COLO829 (cell line): Measurements from ENCODE around the gene PTPRN2.
"Not testable (repeated sequence)": the region's sequence is repeated elsewhere in the genome, so short reads cannot be mapped to it uniquely, and the experiment has no call there.

Experiments
- DNase-seq: peaks from one replicate; pipeline ENCODE4 v3.0.0; 2012; ENCODE audit warnings: low spot score

The PTPRN2 gene

GRCh38 chr7:158166386-158167340 lies 421.0 kb downstream of the PTPRN2 start:
- no peak for DNase-seq

GRCh38 chr7:158165711-158166110 lies 421.9 kb downstream of the PTPRN2 start:
- no peak for DNase-seq

GRCh38 chr7:158164101-158165095 lies 423.2 kb downstream of the PTPRN2 start:
- DNase-seq: no peak

DNA sequence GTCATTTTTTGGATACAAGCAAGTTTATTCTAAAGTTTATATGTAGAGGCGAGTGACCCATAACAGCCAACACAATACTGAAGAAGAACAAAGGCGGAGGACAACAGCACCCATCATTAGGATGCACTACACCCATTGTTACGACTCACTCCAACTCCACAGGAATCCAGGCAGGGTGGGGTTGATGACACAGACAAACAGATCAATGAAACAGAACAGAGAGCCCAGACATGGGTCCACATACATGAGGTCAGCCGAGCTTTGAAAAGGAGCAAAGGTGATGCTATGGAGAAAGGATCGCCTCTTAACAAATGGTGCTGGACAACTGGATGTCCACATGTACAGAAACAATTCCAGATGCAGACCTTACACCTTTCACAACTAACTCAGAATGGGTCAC lies 426.4 kb downstream of the PTPRN2 start:
- DNase-seq: no peak

DNA sequence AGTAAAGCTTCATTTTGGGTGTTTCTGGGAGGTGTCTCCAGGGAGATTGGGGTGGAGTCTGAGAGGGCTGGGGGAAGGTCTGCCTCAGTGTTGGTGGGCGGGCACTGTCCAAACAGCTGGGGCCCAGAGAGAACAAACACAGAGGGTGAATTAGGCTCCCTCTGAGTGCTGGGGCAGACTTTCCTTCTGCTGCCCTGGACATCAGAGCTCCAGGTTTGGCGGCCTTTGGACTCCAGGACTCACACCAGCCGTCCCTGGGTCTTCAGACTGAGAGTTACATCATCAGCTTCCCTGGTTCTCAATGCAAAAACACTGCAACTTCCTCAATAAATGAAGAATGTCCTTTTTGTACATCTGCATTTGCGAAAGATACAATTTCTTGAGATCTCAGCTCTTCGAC lies 427.4 kb downstream of the PTPRN2 start:
- no peak for DNase-seq

DNA sequence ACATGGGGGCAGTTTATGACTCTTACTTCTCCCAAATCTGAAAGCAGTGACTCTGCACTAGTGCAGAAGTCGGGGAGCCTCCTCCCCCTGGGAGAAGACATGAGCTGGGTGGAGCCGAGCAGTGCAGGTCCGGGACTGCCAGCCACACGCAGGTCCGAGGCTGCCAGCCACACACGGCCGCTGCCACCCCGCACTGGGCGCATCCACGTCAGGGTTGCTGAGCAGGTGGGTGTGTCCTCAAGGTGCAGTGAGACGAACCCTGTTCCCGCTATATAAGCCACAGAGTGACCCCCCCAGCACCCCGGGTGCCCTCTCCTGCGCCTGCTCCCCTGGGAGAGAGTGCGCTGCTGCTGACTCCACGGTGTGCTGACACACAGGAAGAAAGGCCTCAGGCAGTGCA lies 430.2 kb downstream of the PTPRN2 start:
- DNase-seq: no peak

DNA sequence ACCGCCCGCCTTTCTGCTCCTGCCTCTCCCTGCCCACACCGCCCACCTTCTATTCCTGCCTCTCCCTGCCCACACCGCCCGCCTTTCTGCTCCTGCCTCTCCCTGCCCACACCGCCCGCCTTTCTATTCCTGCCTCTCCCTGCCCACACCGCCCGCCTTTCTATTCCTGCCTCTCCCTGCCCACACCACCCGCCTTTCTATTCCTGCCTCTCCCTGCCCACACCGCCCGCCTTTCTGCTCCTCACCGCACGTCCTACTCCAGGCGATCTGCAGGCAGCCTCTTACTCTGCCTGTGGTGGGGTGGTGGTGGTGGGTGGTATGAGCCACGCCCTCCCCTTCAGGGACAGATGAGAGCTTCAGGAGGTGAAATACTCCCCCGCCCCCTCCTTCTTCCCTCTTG lies 436.4 kb downstream of the PTPRN2 start:
- not testable (repeated sequence) for DNase-seq

DNA sequence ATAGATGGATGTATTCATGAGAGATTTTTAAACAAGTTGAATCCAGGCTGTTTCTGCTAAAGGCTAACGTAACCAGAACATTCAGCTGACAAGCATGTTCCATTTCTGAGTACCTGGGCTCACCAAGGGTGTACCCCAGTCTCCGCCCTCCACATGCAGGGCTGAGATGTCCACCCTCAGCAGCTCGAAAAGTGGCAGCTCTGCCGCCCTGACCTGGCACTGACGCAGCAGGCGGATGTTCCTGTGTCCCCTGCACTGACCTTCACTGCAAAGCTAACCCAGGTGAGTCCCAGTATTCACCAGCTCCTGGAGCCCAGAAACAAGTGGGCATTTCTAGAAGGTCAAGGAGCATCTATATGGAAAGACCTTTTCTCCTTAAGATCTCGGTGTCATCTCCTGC lies 437.4 kb downstream of the PTPRN2 start:
- no peak for DNase-seq

- not testable (repeated sequence) for DNase-seq
Observed at GRCh38 chr7:158147431-158147830, 440.2 kb downstream of the PTPRN2 start.

GRCh38 chr7:158145370-158145769 lies 442.3 kb downstream of the PTPRN2 start:
- no peak for DNase-seq

- DNase-seq: no peak
Observed at GRCh38 chr7:158143196-158144120, 444.2 kb downstream of the PTPRN2 start.

- no peak for DNase-seq
Observed at GRCh38 chr7:158142657-158143056, 445.0 kb downstream of the PTPRN2 start.

DNA sequence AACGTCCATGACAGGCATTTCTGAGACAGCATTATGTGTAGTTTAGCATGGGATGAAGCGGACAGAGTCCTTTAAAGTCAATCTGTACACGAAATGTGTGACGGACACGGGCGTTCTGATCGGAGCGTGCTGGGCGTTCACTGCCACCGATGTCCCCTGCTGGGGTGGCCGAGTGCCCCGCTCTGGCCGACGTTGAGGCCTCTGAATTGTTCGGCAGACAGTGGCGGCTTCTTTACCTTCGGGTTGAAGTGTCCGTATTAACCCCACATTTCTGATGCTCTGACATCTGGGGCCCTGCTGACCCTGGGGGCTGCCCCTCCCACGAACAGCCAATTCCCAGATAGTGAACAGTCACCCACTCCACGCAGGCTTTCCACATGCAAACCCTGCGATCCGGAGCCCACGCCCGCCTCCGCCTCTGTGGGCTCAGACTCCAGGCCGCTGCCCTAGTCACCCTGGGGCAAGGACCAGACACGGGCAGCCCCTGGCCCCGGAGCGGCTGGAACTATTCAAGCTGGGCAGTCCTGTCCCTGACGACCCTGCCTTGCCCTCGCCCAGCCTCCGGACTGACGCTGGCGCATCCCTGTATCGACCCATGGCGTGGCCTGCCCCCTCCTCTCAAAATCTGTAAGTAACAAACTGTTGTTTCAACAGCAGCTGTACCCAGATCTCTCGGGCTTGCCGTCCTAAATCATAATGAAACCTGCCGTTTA lies 445.7 kb downstream of the PTPRN2 start:
- DNase-seq: no peak

DNA sequence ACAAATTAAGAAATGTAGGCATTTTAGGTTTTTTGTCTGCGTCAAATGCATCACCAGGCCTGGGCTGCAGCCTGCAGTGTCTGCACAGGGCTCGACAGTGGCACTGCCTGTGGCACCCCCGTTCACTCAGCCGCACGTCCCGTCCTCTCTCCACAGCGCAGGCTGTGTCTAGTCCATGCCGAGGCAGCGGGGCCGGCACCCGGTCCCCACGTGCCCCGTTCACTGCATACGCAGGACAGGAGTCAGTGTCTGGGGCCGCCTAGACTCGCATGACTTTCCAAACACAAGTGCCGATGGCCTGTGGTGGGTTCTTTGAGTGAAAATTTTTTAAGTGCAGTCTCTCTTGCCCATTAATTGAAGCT lies 446.4 kb downstream of the PTPRN2 start:
- no peak for DNase-seq

DNA sequence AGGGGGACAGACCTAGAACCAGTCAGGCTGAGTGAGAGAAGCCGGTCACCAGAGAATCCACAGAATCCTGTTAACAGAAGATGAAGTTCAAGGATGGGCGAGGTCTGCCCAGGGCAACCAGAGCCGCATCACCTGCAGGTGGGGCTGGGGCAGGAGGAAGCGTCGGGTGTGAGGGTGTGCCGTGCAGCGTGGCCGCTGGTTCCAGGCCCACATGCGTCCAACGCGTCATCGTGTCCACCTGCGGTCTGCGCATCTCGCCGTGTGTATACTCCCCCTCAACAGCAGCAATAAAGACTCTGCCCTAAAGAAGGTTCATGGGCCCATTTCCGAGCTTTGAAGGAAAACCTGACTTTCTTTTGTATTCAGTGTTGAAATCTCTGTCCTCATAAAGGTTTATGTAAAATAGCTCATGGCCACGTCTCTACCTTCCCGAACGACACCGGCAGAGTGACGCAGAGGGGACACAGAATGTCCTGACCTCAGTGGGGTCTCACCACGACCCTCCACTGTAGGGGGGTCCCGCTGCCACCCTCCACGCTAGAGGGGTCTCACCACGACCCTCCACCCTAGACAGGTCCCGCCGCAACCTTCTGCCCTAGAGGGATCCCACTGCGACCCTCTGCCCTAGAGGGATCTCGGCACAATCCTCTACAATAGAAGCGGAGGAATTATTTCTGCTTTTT lies 446.9 kb downstream of the PTPRN2 start:
- no peak for DNase-seq

GRCh38 chr7:158139499-158139898 lies 448.1 kb downstream of the PTPRN2 start:
- DNase-seq: no peak

DNA sequence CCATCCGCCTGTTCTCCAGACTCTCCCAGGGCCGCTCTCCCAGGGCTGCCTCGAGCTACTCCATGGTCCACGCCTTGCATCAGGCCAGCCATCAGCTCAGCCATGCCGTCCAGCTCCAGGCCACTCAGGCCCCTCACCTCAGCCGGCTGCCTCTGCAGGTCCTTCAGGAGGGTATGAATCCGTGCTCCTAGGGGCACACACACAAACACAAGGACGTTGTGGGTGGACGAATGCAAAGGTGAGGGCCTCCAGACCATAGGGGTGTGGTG lies 449.4 kb downstream of the PTPRN2 start:
- DNase-seq: no peak

- no peak for DNase-seq
Observed at GRCh38 chr7:158137516-158138328, 449.9 kb downstream of the PTPRN2 start.

GRCh38 chr7:158135931-158136330 lies 451.7 kb downstream of the PTPRN2 start:
- DNase-seq: no peak

DNA sequence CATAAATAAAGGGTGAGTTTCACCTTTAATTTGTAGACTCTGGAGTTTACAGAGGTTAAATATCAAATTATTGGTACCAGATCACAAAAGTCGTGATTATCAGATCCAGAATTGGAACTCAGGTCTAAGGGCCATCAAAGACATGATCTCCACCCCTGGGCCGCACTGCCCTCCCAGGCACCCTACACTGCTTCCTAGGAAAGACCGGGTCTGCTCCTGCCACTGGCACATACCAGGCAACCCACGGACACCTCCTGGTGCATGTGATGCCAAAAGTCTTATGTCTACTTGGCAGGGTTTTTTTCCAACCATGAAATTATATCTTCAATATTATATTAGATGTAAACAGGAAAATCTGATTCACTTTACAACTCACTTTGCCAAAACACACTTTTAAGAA lies 452.8 kb downstream of the PTPRN2 start:
- DNase-seq: no peak
